H1 (cell line): ENCODE data around the gene BSN. TPM values are rescaled to one million over a fixed set of nuclear protein-coding genes. Genes with fewer than 3 reads are reported as not detected.

Experiments used
- CTCF ChIA-PET: fragments of 300-600 bp; sonication (Branson Sonifier 250); formaldehyde crosslinking; loops from one replicate; lab custom pipeline; 2021; ENCODE audit not compliant: partially characterized antibody; lab: Charles Lee
- POLR2A ChIA-PET: fragments of 300-600 bp; sonication (Branson Sonifier 250); formaldehyde crosslinking; loops from one replicate; lab custom pipeline; 2021; ENCODE audit warnings: inconsistent platforms; ENCODE audit not compliant: partially characterized antibody; lab: Charles Lee
- DNase-seq, 2 experiments: peaks; one replicate each; pipeline versions ENCODE4 v3.0.0 to v3.0.0-alpha.2; 2010 to 2022; ENCODE audit warnings: low spot score in 2 of 2, low read depth in 1 of 2, mixed read lengths in 1 of 2
- FAIRE-seq: peaks from 2 replicates; lab custom pipeline; 2011; peaks lifted over from hg19 to GRCh38; lab: Jason Lieb, UNC
- H2AFZ ChIP-seq: 2 replicates; pipeline ENCODE4 v1.8.1; 2012; ENCODE audit warnings: low read length, inconsistent platforms
- H2AK5ac ChIP-seq: 2 replicates; pipeline ENCODE4 v1.6.1; 2013; ENCODE audit warnings: low read depth, low read length
- H2BK120ac ChIP-seq: replicated peaks from 2 replicates; pipeline ENCODE3; 2013; ENCODE audit warnings: low read depth, low read length, inconsistent platforms
- H2BK12ac ChIP-seq: 2 replicates; pipeline ENCODE4 v1.6.1; 2013; ENCODE audit warnings: low read depth, low read length
- H2BK15ac ChIP-seq: 2 replicates; pipeline ENCODE4 v1.6.1; 2013; ENCODE audit warnings: low read length
- H2BK20ac ChIP-seq: 2 replicates; pipeline ENCODE4 v1.6.1; 2013; ENCODE audit warnings: low read length
- H2BK5ac ChIP-seq: 2 replicates; pipeline ENCODE4 v1.6.1; 2013; ENCODE audit warnings: low read depth, low read length
- H3K14ac ChIP-seq: 2 replicates; pipeline ENCODE4 v1.6.1; 2013; ENCODE audit warnings: inconsistent platforms; ENCODE audit not compliant: insufficient read length
- H3K18ac ChIP-seq: 2 replicates; pipeline ENCODE4 v1.6.1; 2013; ENCODE audit warnings: low read length; ENCODE audit errors: extremely low read depth
- H3K23ac ChIP-seq: 2 replicates; pipeline ENCODE4 v1.6.1; 2013; ENCODE audit warnings: inconsistent platforms; ENCODE audit not compliant: insufficient read length
- H3K23me2 ChIP-seq: 2 replicates; pipeline ENCODE4 v1.6.1; 2013; ENCODE audit warnings: low read depth, low read length
- H3K27ac ChIP-seq: 2 replicates; pipeline ENCODE4 v1.6.1; 2011; ENCODE audit warnings: low read depth, low read length, inconsistent platforms
- H3K27me3 ChIP-seq, 4 experiments: replicated peaks in 1 of 4; 1 replicate in 1 of 4; 2 replicates in 3 of 4; pipeline versions ENCODE4 v1.6.1 to v1.8.1; 2011 to 2013; ENCODE audit warnings: low read length in 3 of 4, mild to moderate bottlenecking in 3 of 4, inconsistent platforms in 2 of 4, mixed read lengths in 2 of 4, moderate library complexity in 1 of 4; ENCODE audit not compliant: control insufficient read depth in 3 of 4, insufficient read depth in 3 of 4; ENCODE audit errors: extremely low read depth in 1 of 4
- H3K36me3 ChIP-seq, 4 experiments: 2 replicates each; pipeline versions ENCODE4 v1.6.1 to v1.8.1; 2011 to 2013; ENCODE audit warnings: mild to moderate bottlenecking in 4 of 4, low read length in 3 of 4, moderate library complexity in 2 of 4, control low read depth in 1 of 4, inconsistent platforms in 1 of 4; ENCODE audit not compliant: insufficient read depth in 4 of 4, control insufficient read depth in 2 of 4
- H3K4ac ChIP-seq: replicated peaks from 2 replicates; pipeline ENCODE3; 2013; ENCODE audit warnings: low read length, low read depth, mixed read lengths, inconsistent platforms; ENCODE audit not compliant: insufficient read length
- H3K4me1 ChIP-seq, 4 experiments: replicated peaks in 1 of 4; 1 replicate in 1 of 4; 2 replicates in 3 of 4; pipeline versions ENCODE4 v1.6.1 to v1.8.1; 2011 to 2013; ENCODE audit warnings: low read length in 3 of 4, inconsistent platforms in 2 of 4, mixed read lengths in 1 of 4; ENCODE audit not compliant: insufficient read depth in 4 of 4, control insufficient read depth in 3 of 4
- H3K4me2 ChIP-seq, 2 experiments: 2 replicates each; pipeline versions ENCODE4 v1.6.1 to v1.8.1; 2011 to 2013; ENCODE audit warnings: low read depth in 2 of 2, low read length in 2 of 2, control low read depth in 1 of 2, inconsistent platforms in 1 of 2, mild to moderate bottlenecking in 1 of 2; ENCODE audit not compliant: insufficient read depth in 1 of 2
- H3K4me3 ChIP-seq, 4 experiments: fragments of 200-600, 300-600 bp in 1 of 4; sonication (generic), shearing (Covaris generic), sonication (Bioruptor Twin) in 1 of 4; 2 replicates each; pipeline versions ENCODE4 v1.5.1 to v1.8.1; 2011 to 2016; ENCODE audit warnings: low read length in 4 of 4, low read depth in 3 of 4, control low read depth in 2 of 4, inconsistent platforms in 2 of 4, mild to moderate bottlenecking in 2 of 4, mixed read lengths in 1 of 4, moderate library complexity in 1 of 4; ENCODE audit not compliant: insufficient read depth in 2 of 4; ENCODE audit errors: extremely low read depth in 1 of 4
- H3K56ac ChIP-seq: replicated peaks from 2 replicates; pipeline ENCODE3; 2013; ENCODE audit warnings: low read depth, mild to moderate bottlenecking, mixed read lengths, low read length, inconsistent platforms; ENCODE audit not compliant: insufficient read length
- H3K79me1 ChIP-seq: 2 replicates; pipeline ENCODE4 v1.6.1; 2013; ENCODE audit warnings: low read depth, low read length, control low read depth
- H3K79me2 ChIP-seq, 2 experiments: 2 replicates each; pipeline versions ENCODE4 v1.6.1 to v1.8.1; 2012 to 2013; ENCODE audit warnings: low read length in 2 of 2, mild to moderate bottlenecking in 2 of 2, inconsistent platforms in 1 of 2; ENCODE audit not compliant: insufficient read depth in 2 of 2, control insufficient read depth in 1 of 2
- H3K9ac ChIP-seq, 4 experiments: replicated peaks in 1 of 4; 1 replicate in 1 of 4; 2 replicates in 3 of 4; pipeline versions ENCODE4 v1.6.1 to v1.8.1; 2011 to 2013; ENCODE audit warnings: low read depth in 3 of 4, low read length in 3 of 4, control low read depth in 2 of 4, mild to moderate bottlenecking in 2 of 4, moderate library complexity in 2 of 4, inconsistent platforms in 1 of 4; ENCODE audit errors: extremely low read depth in 1 of 4
- H3K9me3 ChIP-seq, 2 experiments: 2 replicates each; pipeline versions ENCODE4 v1.6.1 to v1.8.1; 2012 to 2013; ENCODE audit warnings: mild to moderate bottlenecking in 2 of 2, moderate library complexity in 2 of 2, control low read depth in 1 of 2, inconsistent platforms in 1 of 2, low read depth in 1 of 2, low read length in 1 of 2, mixed read lengths in 1 of 2; ENCODE audit not compliant: insufficient read depth in 2 of 2
- H4K20me1 ChIP-seq, 2 experiments: replicated peaks in 1 of 2; 2 replicates each; pipeline versions ENCODE3 to v1.8.1; 2011 to 2013; ENCODE audit warnings: inconsistent platforms in 2 of 2, low read length in 2 of 2, mild to moderate bottlenecking in 1 of 2; ENCODE audit not compliant: insufficient read depth in 2 of 2, control insufficient read depth in 1 of 2
- H4K5ac ChIP-seq: 2 replicates; pipeline ENCODE4 v1.6.1; 2013; ENCODE audit warnings: low read length, low read depth, mixed read lengths, inconsistent platforms; ENCODE audit not compliant: insufficient read length
- H4K8ac ChIP-seq: 2 replicates; pipeline ENCODE4 v1.8.0; 2013; ENCODE audit warnings: mild to moderate bottlenecking, moderate library complexity, low read length, inconsistent platforms; ENCODE audit not compliant: insufficient read depth; ENCODE audit errors: extremely low read depth
- H4K91ac ChIP-seq: replicated peaks from 2 replicates; pipeline ENCODE3; 2013; ENCODE audit warnings: low read length, mixed read lengths, inconsistent platforms; ENCODE audit not compliant: insufficient read length
- FOSL1 ChIP-seq: IDR thresholded peaks from 2 replicates; pipeline ENCODE4 v1.6.1; 2011; ENCODE audit warnings: mild to moderate bottlenecking, low read depth, low read length, moderate library complexity; ENCODE audit not compliant: insufficient read depth
- SAP30 ChIP-seq: fragments of 300-600 bp; sonication (generic); IDR thresholded peaks from 2 replicates; pipeline ENCODE4 v1.7.1; 2012; ENCODE audit warnings: low read length, moderate library complexity, mild to moderate bottlenecking, inconsistent platforms; ENCODE audit not compliant: insufficient read depth, insufficient replicate concordance
- SP4 ChIP-seq: IDR thresholded peaks from 2 replicates; pipeline ENCODE4 v1.6.1; 2012; ENCODE audit warnings: low read length, inconsistent platforms
- WGBS, 2 experiments: shearing (Covaris generic) in 1 of 2; methylation state at CpG; one replicate each; pipeline versions ENCODE4 v1.1.6 to v1.1.7; 2013 to 2015; ENCODE audit warnings: low lambda C conversion rate in 2 of 2, mixed read lengths in 2 of 2, inconsistent platforms in 1 of 2, low coverage in 1 of 2, missing lambda C conversion rate in 1 of 2; ENCODE audit not compliant: insufficient replicate concordance in 2 of 2, insufficient coverage in 1 of 2, insufficient read length in 1 of 2; ENCODE audit errors: extremely low coverage in 1 of 2, missing lambda C conversion rate in 1 of 2; 5-methylcytosine and 5-hydroxymethylcytosine counted together
- polyA plus RNA-seq, 7 experiments: library from polyadenylated mRNA; depleted of rRNA in 3 of 7; stranded (reverse) in 5 of 7; unstranded in 2 of 7; fragments of >200 nt in 5 of 7; fragments of 200-250 nt in 2 of 7; gene quantifications; 1 replicate in 5 of 7; 2 replicates in 1 of 7; 4 replicates in 1 of 7; pipeline versions ENCODE4 v1.2.1 to v1.2.3, GENCODE V29; 2011 to 2013; ENCODE audit warnings: missing spikeins in 2 of 7, mixed read lengths in 2 of 7
- total RNA-seq: library from RNA; stranded (reverse); fragmentation: NEBNext Ultra II Directional; extraction: Animal tissue kit (Norgen Biotek cat#: 25700); gene quantifications from 2 replicates; pipeline ENCODE4 v1.2.1, GENCODE V29; 2021

BSN gene
- total and polyA plus RNA-seq, 2 of the 8 experiments (the other 6 are each of a cell fraction or from before 2014, with no cell fraction given), result 0.60 to 3.0 TPM

GRCh38 chr3:49709852-49710251 lies 155.6 kb downstream of the BSN start:
- H2AK5ac ChIP-seq, result no peak overlapping the region
- WGBS, 2 experiments, result 94% methylated on average over 8 of the region's 8 CpGs; no CpG with 5 or more reads in 1 of the 2 experiments
- CTCF ChIA-PET, result interaction anchor here (1.0 kb wide), 1 partner anchor 130 kb away, joined by 4 read pairs; no protein-coding TSS in a partner anchor
- TF ChIP-seq FOSL1 (no peak), SP4 (no peak), SAP30 (no peak)

More at GRCh38 chr3:49709852-49710251, 155.6 kb downstream of the BSN start:
- H3K27ac ChIP-seq, result no peak overlapping the region
- H3K9me3 ChIP-seq, result no peaks in the 10 kb centered on the region
- H3K23me2 ChIP-seq, result no peaks in the 10 kb centered on the region
- H2BK12ac ChIP-seq, result no peak overlapping the region
- no peak for DNase-seq
- H3K9ac ChIP-seq, result no peak overlapping the region
- H4K5ac ChIP-seq, result no peak overlapping the region
- H3K4me3 ChIP-seq, result no peak overlapping the region
- no peak overlapping the region for H3K14ac ChIP-seq
- no peak for FAIRE-seq
- H3K4me1 ChIP-seq, result peaks cover 0 to 3% (median 0%) of the 10 kb centered on the region in 4 experiments; a peak in 1 of 7 replicates
- H2BK15ac ChIP-seq, result no peak overlapping the region
- H2BK120ac ChIP-seq, result no peak overlapping the region
- H3K4me2 ChIP-seq, result no peak overlapping the region
- H3K4ac ChIP-seq, result no peak overlapping the region
- no peak overlapping the region for H2AFZ ChIP-seq
- peaks cover 0 to 6% of the 10 kb centered on the region in 2 experiments for H4K20me1 ChIP-seq
- POLR2A ChIA-PET, result interaction anchor here (3.8 kb wide), 1 partner anchor 12 kb away, joined by 41 read pairs; the partner anchor contains the start of genes AMIGO3 and GMPPB
- H3K79me2 ChIP-seq, result no peaks in the 10 kb centered on the region
- H4K8ac ChIP-seq, result no peak overlapping the region
- no peak overlapping the region for H3K18ac ChIP-seq
- H2BK20ac ChIP-seq, result no peak overlapping the region
- H3K36me3 ChIP-seq, result peaks cover 0 to 3% (median 0%) of the 10 kb centered on the region in 4 experiments; a peak in 4 of 8 replicates
- H4K91ac ChIP-seq, result no peak overlapping the region
- H2BK5ac ChIP-seq, result no peak overlapping the region
- H3K23ac ChIP-seq, result no peak overlapping the region
- H3K79me1 ChIP-seq, result no peaks in the 10 kb centered on the region
- no peaks in the 10 kb centered on the region for H3K27me3 ChIP-seq
- no peak overlapping the region for H3K56ac ChIP-seq
